Common myeloid progenitor, CD34-positive (primary cell): ENCODE measurements around the gene PTPRU.

Experiments
- CTCF ChIA-PET: fragments of 350-600 bp; sonication (Branson Sonifier 250); formaldehyde crosslinking; loops from one replicate; lab custom pipeline; 2021; ENCODE audit warnings: antibody characterized with exemption; lab: Charles Lee
- POLR2A ChIA-PET: fragments of 350-600 bp; sonication (Branson Sonifier 250); formaldehyde crosslinking; loops from one replicate; lab custom pipeline; 2021; ENCODE audit warnings: antibody characterized with exemption; lab: Charles Lee
- DNase-seq, 3 donors: peaks; one replicate each; pipeline versions ENCODE4 v3.0.0 to v3.0.0-alpha.2; 2013
- H3K27ac ChIP-seq, 2 experiments: 1 replicate in 1 of 2; 2 replicates in 1 of 2; pipeline ENCODE4 v1.7.0; 2013; ENCODE audit warnings: inconsistent platforms in 2 of 2, low read length in 2 of 2, mild to moderate bottlenecking in 2 of 2, low read depth in 1 of 2, moderate library complexity in 1 of 2; ENCODE audit not compliant: severe bottlenecking in 2 of 2, insufficient read depth in 1 of 2, poor library complexity in 1 of 2
- H3K27me3 ChIP-seq, 5 experiments: replicated peaks in 2 of 5; 1 replicate in 3 of 5; 2 replicates in 2 of 5; pipeline versions ENCODE4 v1.6.1 to v1.7.0; 2013; ENCODE audit warnings: low read length in 4 of 5, mild to moderate bottlenecking in 2 of 5, moderate library complexity in 2 of 5, inconsistent platforms in 1 of 5; ENCODE audit not compliant: insufficient read depth in 5 of 5, control insufficient read depth in 4 of 5
- H3K36me3 ChIP-seq, 4 experiments: 1 replicate in 2 of 4; 2 replicates in 2 of 4; pipeline versions ENCODE4 v1.6.1 to v1.7.0; 2013; ENCODE audit warnings: low read length in 3 of 4, control low read depth in 1 of 4, mild to moderate bottlenecking in 1 of 4; ENCODE audit not compliant: control insufficient read depth in 4 of 4, insufficient read depth in 4 of 4
- H3K4me1 ChIP-seq, 4 experiments: 1 replicate in 3 of 4; 2 replicates in 1 of 4; pipeline versions ENCODE4 v1.6.1 to v1.7.1; 2013; ENCODE audit warnings: low read length in 3 of 4, mild to moderate bottlenecking in 3 of 4, control low read depth in 1 of 4, inconsistent platforms in 1 of 4, moderate library complexity in 1 of 4; ENCODE audit not compliant: control insufficient read depth in 4 of 4, insufficient read depth in 4 of 4; ENCODE audit errors: control extremely low read depth in 1 of 4
- H3K4me3 ChIP-seq, 7 experiments: 1 replicate in 4 of 7; 2 replicates in 3 of 7; pipeline versions ENCODE4 v1.5.1 to v1.7.0; 2013; ENCODE audit warnings: mild to moderate bottlenecking in 7 of 7, low read length in 6 of 7, moderate library complexity in 6 of 7, inconsistent platforms in 2 of 7, low read depth in 2 of 7, control low read depth in 1 of 7; ENCODE audit not compliant: insufficient read depth in 4 of 7, control insufficient read depth in 1 of 7; ENCODE audit errors: extremely low read depth in 1 of 7
- H3K9me3 ChIP-seq, 5 experiments: 1 replicate in 4 of 5; 2 replicates in 1 of 5; pipeline versions ENCODE4 v1.6.1 to v1.7.1; 2013; ENCODE audit warnings: low read length in 4 of 5, mild to moderate bottlenecking in 2 of 5, inconsistent platforms in 1 of 5, low read depth in 1 of 5, moderate library complexity in 1 of 5; ENCODE audit not compliant: control insufficient read depth in 4 of 5, insufficient read depth in 2 of 5; ENCODE audit errors: control extremely low read depth in 1 of 5
- WGBS: methylation state at CpG from one replicate; pipeline ENCODE4 v1.1.5; 2013; ENCODE audit not compliant: insufficient coverage; 5-methylcytosine and 5-hydroxymethylcytosine counted together

Gene PTPRU

GRCh38 chr1:29247571-29248273 is 11.4 kb downstream of the PTPRU start:
- POLR2A ChIA-PET: no interaction called here
- H3K27me3 ChIP-seq: peaks cover 0 to 10% (median 0%) of the 10 kb centered on the region in 5 experiments
- H3K27ac ChIP-seq: no peak overlapping the region
- DNase-seq: no peak
- no peak overlapping the region for H3K4me3 ChIP-seq
- H3K36me3 ChIP-seq: no peaks in the 10 kb centered on the region
- peaks cover 0 to 11% (median 7%) of the 10 kb centered on the region in 4 experiments for H3K4me1 ChIP-seq
- CTCF ChIA-PET: interaction anchor here (0.9 kb wide), 1 partner anchor 11 kb away, joined by 3 read pairs; no protein-coding TSS in a partner anchor
- no peaks in the 10 kb centered on the region for H3K9me3 ChIP-seq
- WGBS: 91% methylated on average over 8 of the region's 8 CpGs

GRCh38 chr1:29248409-29248808 is 12.1 kb downstream of the PTPRU start:
- CTCF ChIA-PET: interaction anchor here (0.9 kb wide), 1 partner anchor 12 kb away, joined by 3 read pairs; no protein-coding TSS in a partner anchor
- 100% methylated on average over 1 of the region's 2 CpGs for WGBS
- no peak overlapping the region for H3K4me3 ChIP-seq
- no peaks in the 10 kb centered on the region for H3K36me3 ChIP-seq
- no peak for DNase-seq
- H3K27ac ChIP-seq: no peak overlapping the region
- POLR2A ChIA-PET: no interaction called here
- H3K27me3 ChIP-seq: peaks cover 0 to 6% (median 0%) of the 10 kb centered on the region in 5 experiments
- H3K9me3 ChIP-seq: no peaks in the 10 kb centered on the region
- peaks cover 0 to 11% (median 7%) of the 10 kb centered on the region in 4 experiments for H3K4me1 ChIP-seq

DNA sequence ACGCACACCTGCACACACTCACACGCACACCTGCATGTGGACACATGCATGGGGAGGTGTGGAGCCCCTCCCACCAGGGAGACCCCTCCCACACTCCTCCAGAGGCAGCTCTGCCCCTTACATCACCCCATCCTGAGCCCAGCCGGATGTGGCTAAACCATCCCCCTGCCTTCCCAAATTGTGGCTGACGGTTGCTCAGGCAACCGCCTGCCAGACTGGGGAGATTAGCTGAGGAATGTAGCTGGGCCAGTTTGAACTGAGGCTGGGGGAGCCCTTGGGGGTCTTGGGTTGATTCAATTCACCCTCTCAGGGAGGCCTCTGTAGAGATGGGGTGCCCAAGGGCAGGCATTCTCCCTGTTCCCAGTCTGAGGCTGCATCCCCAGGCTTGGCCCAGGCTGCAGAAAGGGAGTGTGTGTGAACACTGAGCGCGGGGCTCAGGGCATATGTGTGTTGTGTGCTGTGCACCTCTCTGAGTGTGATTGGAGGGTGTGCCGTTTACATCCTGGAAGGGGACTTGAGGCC is 12.9 kb downstream of the PTPRU start:
- no peaks in the 10 kb centered on the region for H3K9me3 ChIP-seq
- WGBS: 57% methylated on average over 4 of the region's 8 CpGs
- DNase-seq: peak in 1 of 3 donors; percentile 18
- no peaks in the 10 kb centered on the region for H3K36me3 ChIP-seq
- H3K27ac ChIP-seq: no peak overlapping the region
- CTCF ChIA-PET: no interaction called here
- H3K27me3 ChIP-seq: peaks cover 0 to 5% (median 0%) of the 10 kb centered on the region in 5 experiments
- peaks cover 0 to 11% (median 7%) of the 10 kb centered on the region in 4 experiments for H3K4me1 ChIP-seq
- POLR2A ChIA-PET: no interaction called here
- no peak overlapping the region for H3K4me3 ChIP-seq

DNA sequence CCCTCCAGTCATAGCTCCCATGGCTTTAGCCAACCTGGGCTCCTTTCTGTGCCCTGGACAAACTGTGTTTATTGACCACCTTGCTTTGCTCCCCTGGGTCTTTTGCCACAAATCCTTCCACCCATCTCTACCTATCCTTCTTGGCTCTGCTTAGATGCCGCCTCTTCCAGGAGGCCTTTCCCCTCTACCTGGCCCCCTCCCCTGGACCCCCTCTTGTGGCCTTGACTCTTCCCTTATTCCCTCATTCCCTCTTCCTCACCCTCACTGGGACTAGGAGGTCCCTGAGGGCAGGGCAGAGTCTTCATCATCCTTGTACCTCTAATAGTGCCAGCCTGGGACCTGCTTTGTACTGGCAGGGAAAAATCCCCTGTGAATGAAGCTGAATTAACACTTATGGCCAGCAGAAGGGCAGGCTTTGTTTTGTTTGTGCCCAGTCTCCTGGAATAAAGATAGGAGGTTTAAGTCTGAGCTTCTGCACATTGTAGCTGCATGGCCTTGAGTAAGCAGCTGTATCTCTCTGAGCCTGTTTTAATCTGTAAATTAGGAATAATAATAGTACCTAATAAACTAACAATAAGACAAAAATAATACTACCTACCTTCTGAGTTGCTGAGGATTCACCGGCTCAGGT is 13.7 kb downstream of the PTPRU start:
- Histone ChIP-seq H3K36me3 (no peaks in the 10 kb centered on the region), H3K4me1 (peaks cover 0 to 11% (median 7%) of the 10 kb centered on the region in 4 experiments), H3K27me3 (peaks cover 0 to 5% (median 0%) of the 10 kb centered on the region in 5 experiments), H3K9me3 (no peaks in the 10 kb centered on the region), H3K4me3 (no peak overlapping the region), H3K27ac (no peak overlapping the region)
- ChIA-PET POLR2A (no interaction called here), CTCF (no interaction called here)
- DNase-seq: no peak
- no CpG with 5 or more reads among the region's 2 CpGs for WGBS

DNA sequence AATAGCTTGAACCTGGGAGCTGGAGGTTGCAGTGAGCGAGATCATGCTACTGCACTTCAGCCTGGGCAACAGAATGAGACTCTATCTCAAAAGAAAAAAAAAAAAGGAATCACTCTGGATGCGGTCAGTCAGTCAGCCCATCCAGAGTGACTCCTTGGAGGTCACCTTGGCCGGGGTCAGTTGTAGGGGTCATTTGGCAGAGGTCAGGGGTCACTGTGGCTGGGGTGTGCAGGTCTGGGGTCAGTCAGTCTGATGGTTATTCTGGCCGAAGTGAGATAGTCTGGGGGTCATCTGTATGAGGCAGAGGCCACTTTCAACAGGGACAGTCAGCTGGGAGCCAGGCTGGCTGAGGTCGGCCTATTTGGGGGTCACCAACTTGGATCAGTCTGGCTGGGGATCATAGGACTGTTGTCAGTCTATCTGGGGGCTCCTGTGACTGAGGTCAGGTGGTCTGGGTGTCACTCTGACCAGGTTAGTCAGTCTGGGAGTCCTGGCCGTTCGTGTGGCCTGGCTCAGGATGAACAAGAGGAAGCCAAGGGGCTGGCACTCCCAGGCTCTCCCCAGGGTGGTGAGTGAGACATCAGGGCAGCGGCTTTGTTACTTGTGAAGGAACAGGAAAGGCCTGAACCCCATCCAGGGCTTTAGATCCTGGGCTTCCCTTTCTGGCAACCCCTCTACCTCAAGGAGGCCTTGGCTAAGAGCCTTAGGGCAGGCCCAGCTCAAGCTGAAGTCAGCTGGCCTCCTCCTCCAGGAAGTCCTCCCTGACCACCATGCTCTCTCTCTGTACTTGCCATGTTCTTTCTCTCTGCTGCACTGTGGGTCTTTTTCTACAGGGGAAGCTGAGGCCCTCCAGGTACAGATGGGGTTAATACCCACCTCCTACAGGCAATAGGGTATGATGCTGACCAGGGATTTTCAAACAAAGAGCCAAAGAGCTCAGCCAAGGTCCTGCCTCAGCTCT is 15.1 kb downstream of the PTPRU start:
- POLR2A ChIA-PET: no interaction called here
- Histone ChIP-seq H3K9me3 (no peaks in the 10 kb centered on the region), H3K4me3 (no peak overlapping the region), H3K27ac (no peak overlapping the region), H3K36me3 (no peaks in the 10 kb centered on the region), H3K4me1 (peaks cover 0 to 11% (median 7%) of the 10 kb centered on the region in 4 experiments), H3K27me3 (peaks cover 0 to 4% (median 2%) of the 10 kb centered on the region in 5 experiments)
- 87% methylated on average over 7 of the region's 8 CpGs for WGBS
- CTCF ChIA-PET: no interaction called here
- no peak for DNase-seq

GRCh38 chr1:29253180-29253579 is 16.9 kb downstream of the PTPRU start:
- 96% methylated on average over 3 of the region's 3 CpGs for WGBS
- peaks cover 0 to 17% (median 10%) of the 10 kb centered on the region in 5 experiments for H3K27me3 ChIP-seq
- H3K4me3 ChIP-seq: no peak overlapping the region
- H3K36me3 ChIP-seq: no peaks in the 10 kb centered on the region
- no peak for DNase-seq
- H3K27ac ChIP-seq: no peak overlapping the region
- peaks cover 0 to 11% (median 7%) of the 10 kb centered on the region in 4 experiments for H3K4me1 ChIP-seq
- ChIA-PET CTCF (interaction anchor here (1.4 kb wide), 1 partner anchor 14 kb away, joined by 3 read pairs; no protein-coding TSS in a partner anchor), POLR2A (no interaction called here)
- no peaks in the 10 kb centered on the region for H3K9me3 ChIP-seq
